DMS153 treated with DMSO at 0.1 percent for 48 hours (cell line): Measurements from ENCODE around the gene RNF17.
"Not testable (repeated sequence)": the region's sequence is repeated elsewhere in the genome, so short reads cannot be mapped to it uniquely, and the experiment has no call there.

Experiments used
- DNase-seq: peaks from one replicate; lab custom pipeline; 2025; ENCODE audit not compliant: unreplicated experiment; lab: John Stamatoyannopoulos, UW

Gene RNF17

GRCh38 chr13:24742294-24742693 lies 21.7 kb upstream of the RNF17 start:
- no peak for DNase-seq

GRCh38 chr13:24742977-24743376 lies 21.0 kb upstream of the RNF17 start:
- DNase-seq = no peak

GRCh38 chr13:24744247-24744646 lies 19.7 kb upstream of the RNF17 start:
- DNase-seq = no peak

- no peak for DNase-seq
These were observed 18.5 kb upstream of the RNF17 start for GRCh38 chr13:24745516-24745860.

GRCh38 chr13:24745861-24746617 lies 17.9 kb upstream of the RNF17 start:
- no peak for DNase-seq

- DNase-seq = no peak
These were observed 17.2 kb upstream of the RNF17 start for GRCh38 chr13:24746618-24747247.

GRCh38 chr13:24747248-24748060 lies 16.5 kb upstream of the RNF17 start:
- no peak for DNase-seq

- DNase-seq = no peak
These were observed 15.9 kb upstream of the RNF17 start for GRCh38 chr13:24748061-24748400.

- DNase-seq = no peak
These were observed 4.8 kb upstream of the RNF17 start for GRCh38 chr13:24759197-24759596.

GRCh38 chr13:24764276-24764630 lies 284 bp downstream of the RNF17 start:
- DNase-seq = no peak

GRCh38 chr13:24777171-24777570 lies 13.2 kb downstream of the RNF17 start:
- no peak for DNase-seq

- DNase-seq = no peak
These were observed 20.4 kb downstream of the RNF17 start for GRCh38 chr13:24784319-24784718.

- DNase-seq = no peak
These were observed 24.6 kb downstream of the RNF17 start for GRCh38 chr13:24788538-24788937.

- no peak for DNase-seq
These were observed 38.1 kb downstream of the RNF17 start for GRCh38 chr13:24802074-24802473.

GRCh38 chr13:24821207-24821606 lies 57.2 kb downstream of the RNF17 start:
- DNase-seq = no peak

- no peak for DNase-seq
These were observed 58.7 kb downstream of the RNF17 start for GRCh38 chr13:24822640-24823039.

GRCh38 chr13:24823122-24823710 lies 59.2 kb downstream of the RNF17 start:
- not testable (repeated sequence) for DNase-seq

- DNase-seq = no peak
These were observed 63.8 kb downstream of the RNF17 start for GRCh38 chr13:24827799-24828198.

- DNase-seq = peak; percentile 6
These were observed 71.0 kb downstream of the RNF17 start for GRCh38 chr13:24834902-24835510.

- not testable (repeated sequence) for DNase-seq
These were observed 73.6 kb downstream of the RNF17 start for GRCh38 chr13:24837528-24837927.

- no peak for DNase-seq
These were observed 78.7 kb downstream of the RNF17 start for GRCh38 chr13:24842549-24843274.
